HG02938 (cell line): ENCODE results near the gene HDAC4.

ENCODE experiments used
- ATAC-seq: cut with Tn5 transposase; IDR thresholded peaks from one replicate; pipeline ENCODE4 v1.9.1; 2021; ENCODE audit warnings: mild to moderate bottlenecking, moderate library complexity; ENCODE audit not compliant: unreplicated experiment

Gene HDAC4

DNA sequence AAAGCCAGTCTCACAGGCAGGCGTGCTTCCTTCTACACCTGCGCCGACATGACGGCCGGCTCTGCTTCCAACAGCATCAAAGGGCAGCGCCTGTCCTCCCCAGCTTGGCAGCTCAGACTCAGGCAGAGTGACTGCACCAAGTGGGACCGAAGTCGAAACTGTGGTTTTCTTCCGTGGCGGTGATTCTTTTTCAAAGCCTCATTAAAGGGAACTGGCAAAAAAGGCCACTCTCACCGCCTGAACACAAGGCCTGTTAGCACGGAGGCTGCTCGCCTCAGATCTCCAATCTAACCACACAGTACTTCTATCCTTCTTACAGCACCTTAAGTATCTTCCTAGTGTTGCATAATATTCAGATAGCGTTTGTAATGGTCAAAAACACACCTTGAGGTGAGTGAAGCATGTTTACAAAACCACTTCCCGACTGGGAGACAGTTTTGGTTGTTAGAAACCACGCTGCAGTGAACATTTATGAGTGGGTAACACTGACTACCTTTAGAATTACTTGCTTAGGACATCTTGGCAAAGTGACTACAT, 236.4 kb downstream of the HDAC4 start:
- no peak for ATAC-seq

- ATAC-seq: no peak
Measured at GRCh38 chr2:239163688-239164334, 237.0 kb downstream of the HDAC4 start.

DNA sequence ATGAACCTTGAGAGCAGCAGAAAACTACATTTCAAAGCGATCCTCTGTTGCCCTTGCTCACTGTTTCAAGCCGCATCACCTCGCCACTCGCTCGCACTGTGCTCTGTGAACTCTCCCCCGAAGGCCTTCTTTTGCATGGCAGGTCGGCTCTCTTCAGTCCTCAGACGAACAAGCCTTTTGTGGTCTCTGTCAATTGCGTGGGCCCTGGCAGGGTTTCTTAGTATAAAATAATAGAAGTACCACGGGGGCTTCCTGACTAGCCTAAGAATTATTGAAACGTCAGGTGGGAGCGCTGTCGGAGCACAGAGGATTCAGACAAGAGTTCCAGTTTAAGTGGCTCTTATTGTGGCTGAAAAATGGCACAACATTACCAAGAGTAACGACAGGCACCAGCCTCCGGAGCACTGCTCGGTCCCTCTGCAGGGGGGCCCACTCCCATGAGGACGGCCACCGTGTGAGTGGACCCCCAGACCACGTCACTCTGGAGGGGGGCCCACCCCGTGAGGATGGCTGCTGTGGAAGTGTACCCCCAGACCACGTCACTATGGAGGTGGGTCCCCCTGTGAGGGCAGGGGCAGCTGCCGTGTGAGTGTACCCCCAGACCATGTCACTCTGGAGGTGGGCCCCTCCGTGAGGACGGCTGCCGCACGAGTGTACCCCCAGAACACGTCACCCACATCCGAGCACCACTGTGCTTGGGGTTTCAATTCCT, 237.7 kb downstream of the HDAC4 start:
- ATAC-seq: no peak

DNA sequence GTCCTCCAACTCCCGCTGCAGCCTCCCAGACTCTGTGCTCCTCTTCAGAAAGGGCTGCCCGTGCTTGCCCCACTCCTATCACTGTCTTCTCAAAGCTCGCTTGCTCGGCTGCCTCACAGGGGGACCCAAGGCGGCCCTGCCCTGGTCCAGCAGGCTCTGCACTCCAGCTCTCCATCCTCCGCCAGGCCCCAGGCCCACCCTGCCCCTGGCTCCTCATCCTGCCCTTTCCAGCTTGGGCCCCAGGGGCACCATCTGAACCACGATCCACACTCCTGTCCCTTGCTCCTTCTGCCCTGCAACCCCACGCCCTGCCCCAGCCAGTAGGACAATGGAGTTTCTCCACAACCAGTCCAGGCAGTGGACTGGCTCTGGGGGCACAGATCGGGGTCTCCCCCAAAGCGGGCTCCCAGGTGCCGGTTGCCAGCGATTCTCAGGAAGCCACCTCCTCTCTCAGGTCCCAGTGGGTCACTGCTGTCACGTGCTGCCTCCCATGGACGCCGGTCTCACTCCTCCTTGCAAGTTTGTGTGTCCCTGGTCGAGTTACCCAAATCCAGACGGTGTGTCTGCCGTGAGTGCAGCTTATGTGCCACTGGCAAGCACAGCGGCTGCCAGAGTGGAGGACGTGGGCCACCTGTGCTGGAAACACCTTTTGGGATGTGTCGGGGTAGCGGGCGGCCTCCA, 238.5 kb downstream of the HDAC4 start:
- ATAC-seq: no peak

DNA sequence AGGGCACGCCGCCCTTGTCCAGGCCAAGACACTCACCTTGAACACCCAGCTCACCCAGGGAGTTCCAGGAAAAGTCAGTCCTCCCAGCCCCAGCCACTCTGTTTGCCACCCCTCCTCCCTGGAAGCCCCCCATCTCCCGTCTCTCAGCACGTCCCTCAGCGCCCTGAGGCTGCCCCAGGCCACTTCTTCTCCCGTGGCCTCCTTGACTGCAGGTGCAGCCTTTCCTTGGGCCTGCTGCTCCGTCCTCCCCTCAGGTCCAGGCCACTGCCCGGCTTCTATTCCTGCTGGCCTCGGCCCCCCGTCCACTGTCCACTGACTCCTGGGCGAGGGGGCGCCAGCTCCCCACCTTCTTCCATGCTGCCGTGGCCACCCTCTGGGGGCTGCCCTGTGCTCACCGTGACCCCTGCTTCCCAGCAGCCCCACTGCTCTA, 239.1 kb downstream of the HDAC4 start:
- ATAC-seq: no peak

DNA sequence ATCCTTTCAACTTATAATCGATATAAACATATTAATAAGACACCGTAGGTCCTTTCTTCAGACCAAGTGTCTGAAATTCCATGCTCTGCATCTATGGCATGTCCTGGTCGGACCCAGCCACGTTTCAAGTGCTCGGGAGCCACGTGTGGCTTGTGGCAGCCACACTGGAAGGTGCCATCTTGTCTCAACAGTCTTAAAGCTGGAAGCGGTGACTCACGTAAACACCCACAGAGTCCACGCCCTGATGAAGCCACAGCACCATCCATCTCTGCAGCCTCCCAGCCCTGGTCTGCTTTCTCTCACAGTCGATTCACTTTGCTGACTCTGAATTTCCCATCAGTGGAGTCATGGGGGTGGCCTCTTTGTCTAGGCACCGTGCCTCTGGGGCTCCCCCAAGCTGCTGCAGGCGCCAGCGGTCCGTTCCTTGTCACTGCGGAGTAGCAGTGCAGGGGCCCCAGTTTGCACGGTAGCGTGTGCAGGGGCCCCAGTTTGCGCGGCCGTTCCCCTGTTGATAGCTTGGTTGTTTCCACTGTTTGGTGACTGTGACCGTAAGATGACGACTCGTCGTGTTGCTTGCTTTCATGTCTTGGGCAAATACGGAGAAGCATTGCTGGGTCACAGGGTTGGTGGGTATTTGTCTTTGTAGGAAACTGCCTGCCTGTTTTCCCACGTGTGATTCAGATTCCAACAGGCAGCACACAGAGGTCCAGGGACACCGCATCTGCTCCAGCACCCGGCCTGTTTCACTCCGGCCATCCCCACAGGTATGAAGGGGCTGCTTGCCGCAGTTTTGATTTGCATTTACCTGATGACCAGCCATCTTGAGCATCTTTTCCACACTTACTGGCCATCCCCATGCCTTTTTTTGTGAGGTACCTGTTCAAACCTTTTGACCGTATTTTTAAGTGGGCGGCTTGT, 240.3 kb downstream of the HDAC4 start:
- no peak for ATAC-seq

GRCh38 chr2:239159476-239159911, 241.3 kb downstream of the HDAC4 start:
- ATAC-seq: no peak

DNA sequence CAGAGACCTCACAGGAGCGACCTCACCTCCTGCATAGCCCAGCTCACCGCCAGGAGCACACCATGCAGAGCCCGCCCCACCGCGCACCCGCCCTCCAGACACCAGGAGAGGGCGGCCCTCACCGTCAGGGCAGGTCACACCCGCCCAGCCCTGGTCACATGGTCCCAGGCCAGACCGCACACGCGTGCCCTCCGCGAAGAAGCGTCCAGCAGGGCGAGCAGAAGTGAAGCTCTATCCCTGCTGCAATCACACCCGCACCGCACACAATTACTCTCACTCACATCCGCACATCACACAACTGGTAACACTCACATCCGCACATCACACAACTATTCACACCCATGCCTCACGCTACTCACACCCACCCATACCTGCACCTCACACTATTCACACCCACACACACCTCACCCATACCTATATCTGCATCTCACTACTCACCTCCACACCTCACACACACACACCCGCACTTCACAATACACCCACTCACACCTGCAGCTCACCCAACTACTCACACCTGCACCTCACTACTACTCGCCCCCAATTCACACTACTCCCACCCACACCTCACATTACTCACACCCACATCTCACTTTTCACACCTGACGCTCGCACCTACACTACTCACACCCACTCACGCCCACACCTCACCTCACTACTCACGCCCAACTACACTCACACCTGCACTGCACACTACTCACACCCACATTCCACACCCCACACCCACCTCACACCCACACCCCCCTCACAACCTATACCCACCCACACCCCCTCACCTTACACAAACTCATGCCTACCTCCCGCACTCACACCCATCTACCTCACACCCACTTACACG, 242.0 kb downstream of the HDAC4 start:
- no peak for ATAC-seq

GRCh38 chr2:239157771-239158170, 243.0 kb downstream of the HDAC4 start:
- ATAC-seq: no peak

- no peak for ATAC-seq
Measured at GRCh38 chr2:239157269-239157668, 243.6 kb downstream of the HDAC4 start.

GRCh38 chr2:239156516-239157265, 244.1 kb downstream of the HDAC4 start:
- ATAC-seq: no peak

DNA sequence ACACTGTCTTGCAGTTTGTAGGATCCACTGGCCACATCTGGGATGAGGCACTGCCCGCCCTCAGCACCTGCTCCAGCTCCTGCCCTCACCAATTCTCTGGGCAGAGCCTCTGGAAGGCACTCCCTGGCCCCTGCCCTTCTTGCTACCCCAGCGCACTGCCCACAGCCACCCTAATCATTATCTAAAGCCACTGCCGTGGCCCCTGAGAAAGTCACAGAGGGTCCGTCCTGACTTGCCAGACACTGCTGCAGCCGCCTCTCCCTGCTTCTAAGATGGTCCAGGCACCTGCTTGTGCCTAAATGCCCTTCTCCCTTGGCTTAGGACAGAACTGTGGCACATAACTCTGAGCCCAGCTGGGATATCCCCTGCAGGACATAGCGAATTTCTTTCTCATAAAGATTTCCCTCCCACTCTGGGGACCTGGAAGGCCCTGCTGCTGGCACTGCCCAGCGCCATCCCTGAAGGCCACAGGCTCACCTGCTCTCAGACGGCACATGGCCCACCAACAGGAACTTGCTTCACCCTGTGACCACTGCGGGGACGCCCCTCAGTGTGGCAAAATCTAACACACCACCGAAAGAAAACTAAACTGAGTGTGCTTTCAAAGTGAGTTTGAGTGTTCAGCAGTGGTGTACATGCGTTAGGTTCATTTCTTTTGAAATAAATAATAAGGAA, 244.9 kb downstream of the HDAC4 start:
- no peak for ATAC-seq

GRCh38 chr2:239154971-239155805, 245.6 kb downstream of the HDAC4 start:
- ATAC-seq: no peak

- no peak for ATAC-seq
Measured at GRCh38 chr2:239153806-239154591, 246.8 kb downstream of the HDAC4 start.

DNA sequence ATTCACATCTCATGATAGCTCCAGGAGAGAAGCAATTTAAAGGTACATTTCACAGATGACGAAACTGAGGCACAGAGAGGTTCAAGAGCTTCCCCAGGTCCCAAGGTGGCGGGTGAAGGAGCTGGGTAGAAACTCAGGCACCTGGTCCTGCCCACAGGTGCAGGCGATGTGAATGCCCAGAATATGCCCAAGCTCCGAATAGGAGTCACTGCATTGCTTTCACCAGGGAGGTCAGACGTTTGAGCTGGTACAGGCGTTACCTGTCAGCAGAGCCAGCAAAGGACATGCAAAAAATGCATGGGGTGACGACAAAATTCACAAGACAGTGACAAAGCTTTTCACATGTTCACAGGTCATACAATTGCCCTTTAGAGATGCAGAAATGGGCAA, 247.9 kb downstream of the HDAC4 start:
- ATAC-seq: no peak

DNA sequence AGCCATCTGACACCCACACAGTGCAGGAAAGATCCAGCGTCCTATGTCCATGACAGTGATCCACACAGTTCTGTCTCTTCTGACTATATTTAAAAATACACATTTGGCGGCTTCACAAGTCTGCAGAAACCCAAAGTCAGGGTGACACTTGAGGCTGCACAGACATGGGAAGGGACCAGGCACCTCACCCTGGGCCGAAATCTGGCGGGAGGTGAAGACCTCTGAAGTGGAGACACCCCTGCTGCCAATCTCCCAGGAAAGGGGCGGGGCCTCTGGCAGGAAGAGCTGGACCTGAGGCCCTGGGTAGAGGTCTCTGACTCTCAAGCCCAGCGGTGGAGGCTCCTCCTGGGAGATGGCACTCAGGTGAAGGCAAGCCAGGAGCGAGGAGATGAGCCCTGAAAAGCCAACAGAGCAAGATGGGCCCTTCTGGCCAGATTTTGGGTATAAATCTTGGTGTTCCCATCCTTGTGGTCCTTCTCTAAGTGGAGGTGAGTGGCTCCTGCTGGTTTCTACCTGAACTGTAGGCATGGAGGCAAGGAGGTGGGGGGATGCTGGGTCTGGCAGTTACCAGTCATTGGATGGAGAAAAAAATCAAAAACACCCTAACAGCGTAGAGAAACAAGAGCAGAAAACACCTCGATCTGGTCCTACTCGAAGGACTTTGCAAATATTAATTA, 248.4 kb downstream of the HDAC4 start:
- ATAC-seq: no peak
